ENCODE results near the gene TLK2.
"Not testable (repeated sequence)": the region's sequence is repeated elsewhere in the genome, so short reads cannot be mapped to it uniquely, and the experiment has no call there.

Gene TLK2

DNA sequence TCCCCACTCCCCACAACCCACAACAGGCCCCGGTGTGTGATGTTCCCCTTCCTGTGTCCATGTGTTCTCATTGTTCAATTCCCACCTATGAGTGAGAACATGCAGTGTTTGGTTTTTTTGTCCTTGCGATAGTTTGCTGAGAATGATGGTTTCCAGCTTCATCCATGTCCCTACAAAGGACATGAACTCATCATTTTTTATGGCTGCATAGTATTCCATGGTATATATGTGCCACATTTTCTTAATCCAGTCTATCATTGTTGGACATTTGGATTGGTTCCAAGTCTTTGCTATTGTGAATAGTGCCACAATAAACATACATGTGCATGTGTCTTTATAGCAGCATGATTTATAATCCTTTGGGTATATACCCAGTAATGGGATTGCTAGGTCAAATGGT, 82.3 kb downstream of the TLK2 start:
- not testable (repeated sequence) for DNase-seq (ENCODE audit: low read depth)

DNA sequence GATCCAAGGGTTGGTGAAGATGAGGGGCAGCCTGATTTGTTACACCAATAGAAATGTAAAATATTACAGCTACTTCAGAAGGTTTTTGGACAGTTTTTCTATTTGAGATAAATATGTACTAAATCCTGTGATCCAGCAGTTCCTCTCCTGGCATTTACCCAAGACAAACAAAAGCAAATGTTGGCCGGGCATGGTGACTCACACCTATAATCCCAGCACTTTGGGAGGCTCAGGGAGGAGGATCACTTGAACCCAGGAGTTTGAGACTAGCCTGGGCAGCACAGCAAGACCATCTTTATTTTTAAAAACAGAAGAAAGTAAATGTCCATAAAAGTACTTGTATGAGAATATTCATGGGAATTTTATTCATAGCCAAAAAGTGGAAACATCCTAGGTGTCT, 84.0 kb downstream of the TLK2 start:
- no peak for DNase-seq (ENCODE audit: low read depth)

DNA sequence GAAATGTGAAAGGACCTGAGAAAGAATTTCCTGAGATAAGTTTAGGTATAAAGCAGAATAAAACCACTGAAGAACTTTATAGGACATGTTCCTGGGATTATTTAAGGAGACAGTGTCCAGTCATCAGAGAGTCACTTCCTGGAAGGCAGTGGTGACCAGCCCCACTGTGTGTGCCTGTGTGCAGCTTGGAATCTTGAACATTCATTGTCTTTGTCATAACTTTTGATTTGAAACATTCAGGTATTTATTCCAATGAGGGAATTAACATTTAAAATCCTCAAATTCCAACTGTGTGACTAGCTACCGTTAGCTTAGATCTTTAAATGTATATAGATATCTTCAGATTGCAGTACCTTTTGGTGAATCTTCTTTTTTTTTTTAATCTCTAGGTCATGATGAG, 87.2 kb downstream of the TLK2 start:
- no peak for DNase-seq (ENCODE audit: low read depth)

DNA sequence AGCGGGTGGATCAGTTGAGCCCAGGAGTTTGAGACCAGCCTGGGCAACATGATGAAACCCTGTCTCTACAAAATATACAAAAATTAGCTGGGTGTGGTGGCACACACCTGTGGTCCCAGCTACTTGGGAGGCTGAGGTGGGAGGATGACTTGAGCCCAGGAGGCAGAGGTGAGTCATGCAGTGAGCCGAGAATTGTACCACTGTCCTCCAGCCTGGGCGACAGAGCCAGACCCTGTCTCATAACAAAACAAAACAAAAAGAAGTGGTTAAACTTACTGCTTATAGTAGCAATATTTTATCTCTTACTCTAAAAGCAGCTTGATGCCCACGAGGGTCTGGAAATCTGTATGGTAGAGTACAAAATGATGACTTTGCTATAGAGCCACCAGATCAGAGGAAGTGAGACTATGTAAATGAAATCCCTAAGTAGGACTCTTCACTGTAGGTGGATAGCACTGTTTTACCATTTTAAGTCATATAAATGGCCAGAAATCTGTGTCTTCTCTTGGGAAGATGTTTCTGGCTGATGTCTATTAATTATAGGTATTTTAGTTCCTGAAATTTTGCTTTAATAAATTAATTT, 88.5 kb downstream of the TLK2 start:
- no peak for DNase-seq (ENCODE audit: low read depth)

DNA sequence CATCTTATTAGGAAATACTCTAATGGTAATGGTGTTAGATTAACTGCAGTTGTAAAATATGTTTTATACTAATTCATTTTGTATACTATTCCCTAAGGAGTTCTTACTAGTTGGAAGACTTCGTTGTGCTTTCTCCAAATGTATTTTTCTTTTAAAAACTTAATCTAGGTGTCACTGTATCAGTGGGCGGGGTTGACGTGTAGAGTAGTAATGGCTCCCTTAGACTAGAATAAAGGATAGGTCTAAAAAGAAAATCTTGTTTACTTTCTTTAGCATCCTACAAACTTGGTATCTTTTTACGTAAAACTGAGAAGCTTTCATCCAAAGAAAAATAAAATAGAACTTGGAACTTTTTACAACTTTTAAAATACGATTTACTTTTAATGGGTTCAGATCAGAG, 93.9 kb downstream of the TLK2 start:
- DNase-seq (ENCODE audit: low read depth): no peak

DNA sequence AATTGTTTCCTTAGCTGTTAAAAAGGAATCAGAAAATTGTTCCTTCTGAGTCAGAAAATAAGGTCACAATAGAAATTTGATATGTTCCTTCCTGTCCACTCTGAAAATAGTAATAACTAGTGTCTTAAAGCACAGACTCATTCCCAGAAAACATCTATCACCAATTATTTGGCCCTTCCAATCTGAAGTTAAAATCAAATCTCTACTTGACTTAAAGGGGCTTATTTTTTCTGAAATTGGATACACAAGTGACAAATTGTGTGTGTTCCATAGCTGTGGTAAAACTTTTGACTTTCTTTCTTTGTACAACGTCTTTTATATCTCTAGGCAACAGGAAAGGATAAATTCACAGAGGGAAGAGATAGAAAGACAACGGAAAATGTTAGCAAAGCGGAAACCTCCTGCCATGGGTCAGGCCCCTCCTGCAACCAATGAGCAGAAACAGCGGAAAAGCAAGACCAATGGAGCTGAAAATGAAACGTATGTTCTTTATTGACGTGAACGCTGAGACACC, 94.3 kb downstream of the TLK2 start:
- DNase-seq (ENCODE audit: low read depth): no peak

DNA sequence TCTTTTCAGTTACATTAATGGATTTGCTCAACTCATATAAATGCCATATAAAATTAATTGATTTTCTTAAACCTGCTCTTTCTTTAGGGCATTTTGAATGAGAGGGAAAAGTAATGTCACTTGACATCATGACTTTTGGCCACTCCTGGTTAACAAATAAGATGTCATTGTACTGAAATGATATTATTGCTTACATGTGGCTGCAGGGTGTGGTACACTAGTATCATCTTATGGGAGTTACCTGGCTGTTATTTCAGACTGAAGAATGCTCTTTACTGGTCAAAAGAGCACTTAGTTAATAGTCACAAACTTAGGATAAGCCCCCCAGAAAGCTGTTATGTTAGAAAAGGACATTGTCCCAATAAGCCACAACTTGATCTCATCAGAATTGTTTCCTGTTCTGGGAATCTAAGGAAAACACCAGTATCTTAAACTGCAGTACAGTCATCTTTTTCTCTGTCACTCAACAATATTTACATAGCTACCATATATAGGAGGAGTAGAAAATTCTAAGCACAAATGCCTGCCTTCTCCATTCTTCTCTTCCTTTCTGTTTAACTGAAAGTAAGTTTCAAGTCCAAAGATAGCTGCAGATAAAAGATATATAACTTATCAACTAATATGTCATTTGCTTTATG, 95.0 kb downstream of the TLK2 start:
- DNase-seq (ENCODE audit: low read depth): no peak

DNA sequence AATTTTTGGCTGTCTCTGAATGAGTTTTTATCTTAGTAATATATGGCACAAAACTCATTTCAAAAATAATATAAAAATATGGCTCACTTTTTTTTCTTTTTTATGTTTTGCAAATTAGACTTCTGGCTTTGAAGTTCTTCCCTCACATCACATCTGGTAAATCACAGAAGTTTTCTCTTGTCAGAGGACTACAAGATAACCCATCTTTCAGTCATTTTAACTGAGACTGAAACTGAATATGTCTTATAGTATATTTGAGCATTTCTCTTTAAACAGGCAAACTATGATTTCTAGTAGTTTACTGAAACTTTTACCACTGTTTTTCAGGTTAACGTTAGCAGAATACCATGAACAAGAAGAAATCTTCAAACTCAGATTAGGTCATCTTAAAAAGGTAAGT, 97.8 kb downstream of the TLK2 start:
- no peak for DNase-seq (ENCODE audit: low read depth)

DNA sequence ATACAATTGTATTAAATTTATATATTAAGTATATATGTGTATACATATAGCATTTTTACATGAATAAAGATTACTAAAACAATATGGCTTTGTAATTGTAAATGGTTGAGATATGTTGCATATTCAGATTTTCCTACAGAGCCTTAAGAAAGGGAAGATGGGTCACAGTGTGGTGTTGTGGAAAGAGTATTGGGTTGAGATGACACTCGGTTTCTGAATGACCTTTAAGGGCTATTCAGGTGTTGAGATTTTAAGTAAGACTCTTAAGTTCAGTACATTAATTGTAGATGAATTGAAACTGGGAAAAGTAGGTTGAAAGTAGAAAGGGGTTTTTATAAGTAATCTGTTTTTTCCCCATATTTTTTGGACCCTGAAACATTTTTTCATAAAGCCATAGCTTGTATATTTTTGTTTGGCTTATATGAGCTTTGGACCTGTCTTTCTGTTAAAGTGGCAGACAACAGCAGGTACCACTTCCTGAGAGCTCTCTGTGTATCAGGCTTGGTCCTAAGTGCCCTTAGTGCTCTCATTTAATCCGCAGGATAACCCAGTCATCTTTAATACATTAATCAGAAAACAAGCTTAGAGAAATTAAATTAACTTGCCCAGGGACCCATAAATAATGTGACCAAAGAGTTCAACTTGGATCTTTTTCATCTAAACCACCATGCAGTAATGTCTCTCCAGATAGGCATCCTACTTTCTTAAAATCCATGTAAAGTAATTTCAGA, 100.3 kb downstream of the TLK2 start:
- no peak for DNase-seq (ENCODE audit: low read depth)

DNA sequence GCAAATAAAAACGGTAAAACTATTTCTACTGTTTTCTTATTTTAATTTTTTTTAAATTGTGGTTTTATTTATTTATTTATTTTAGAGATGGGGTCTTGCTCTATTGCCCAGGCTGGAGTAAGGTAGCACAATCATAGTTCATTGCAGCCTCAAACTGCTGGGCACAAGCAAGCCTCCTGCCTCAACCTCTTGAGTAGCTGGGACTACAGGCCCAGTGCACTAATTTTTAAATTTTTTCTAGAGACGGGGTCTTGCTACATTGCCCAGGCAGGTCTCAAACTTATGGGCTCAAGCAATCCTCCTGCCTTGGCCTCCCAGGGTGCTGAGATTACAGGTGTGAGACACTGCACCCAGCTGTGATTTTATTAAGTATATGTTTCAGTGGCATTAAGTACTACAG, 102.3 kb downstream of the TLK2 start:
- DNase-seq (ENCODE audit: low read depth): no peak

DNA sequence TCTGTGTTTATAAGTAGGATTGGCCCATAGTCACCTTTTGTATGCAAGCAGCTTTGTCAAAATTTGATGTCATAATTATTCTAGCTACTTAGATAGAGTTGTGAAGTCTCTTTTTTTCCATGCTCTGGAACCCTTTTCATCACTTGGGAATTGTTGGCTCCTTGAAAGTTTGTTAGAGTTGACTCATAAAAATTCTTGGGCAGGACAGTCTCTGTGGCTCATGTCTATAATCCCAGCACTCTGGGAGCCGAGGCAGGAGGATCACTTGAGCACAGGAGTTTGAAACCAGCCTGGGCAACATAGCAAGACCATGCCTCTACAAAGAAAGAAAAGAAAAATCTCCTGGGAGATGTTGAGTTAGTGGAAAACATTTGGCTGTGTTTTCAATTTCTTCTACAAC, 103.1 kb downstream of the TLK2 start:
- DNase-seq (ENCODE audit: low read depth): no peak

DNA sequence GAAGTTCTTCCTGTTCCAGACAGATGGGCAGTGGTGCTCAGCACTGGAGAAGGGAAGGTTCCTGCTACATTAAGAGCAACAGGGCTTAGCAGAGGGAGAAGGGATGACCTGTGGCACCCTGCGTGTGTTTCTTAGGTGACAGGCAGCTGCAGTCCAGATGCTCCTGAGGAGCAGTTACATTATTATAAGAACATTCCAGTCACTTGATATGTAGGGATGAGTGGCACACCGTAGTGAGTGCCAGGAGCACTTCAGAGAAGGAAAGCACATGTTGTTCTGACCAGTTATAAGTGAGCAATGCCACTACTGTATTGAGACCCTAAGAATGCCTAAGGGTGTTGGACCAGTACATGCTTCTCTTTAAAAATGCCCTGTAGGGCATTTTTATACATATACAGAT, 108.9 kb downstream of the TLK2 start:
- DNase-seq (ENCODE audit: low read depth): no peak

DNA sequence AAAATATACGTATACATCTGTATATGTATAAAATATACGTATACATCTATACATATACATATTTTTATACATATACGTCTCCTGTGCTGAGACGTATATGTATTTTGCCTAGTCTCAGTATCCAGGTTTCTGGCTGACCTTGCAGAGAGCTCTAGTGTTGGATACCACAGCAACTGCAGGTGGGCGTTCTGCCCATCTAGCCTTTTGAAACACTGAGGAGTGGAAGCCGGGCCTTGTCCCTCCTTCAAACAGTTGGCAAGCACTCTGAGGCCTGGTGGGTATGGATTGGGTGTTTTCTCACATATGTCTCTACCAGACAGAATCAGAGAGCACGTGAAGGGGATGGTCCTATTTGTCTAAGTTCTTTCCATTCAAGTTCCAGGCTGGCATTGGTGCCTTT, 109.5 kb downstream of the TLK2 start:
- no peak for DNase-seq (ENCODE audit: low read depth)

DNA sequence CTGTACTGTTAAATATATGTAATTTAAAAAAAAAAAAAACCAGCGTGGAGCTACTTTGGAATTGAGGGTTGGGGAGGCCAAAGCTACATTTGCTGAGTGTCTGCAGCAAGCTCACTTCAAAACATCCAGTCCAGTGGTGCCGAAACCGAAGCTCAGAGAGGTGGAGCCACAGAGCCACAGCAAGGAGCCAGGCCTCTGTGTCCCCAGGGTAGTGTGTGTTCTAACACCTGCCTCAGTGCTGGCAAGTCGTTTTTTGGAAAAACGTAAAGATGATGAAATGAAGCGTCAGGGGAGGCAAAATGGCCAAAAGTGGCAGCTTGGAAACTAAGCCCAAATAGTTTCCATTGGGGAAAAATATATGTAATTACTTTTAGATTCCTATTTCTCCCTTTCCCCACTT, 112.7 kb downstream of the TLK2 start:
- no peak for DNase-seq (ENCODE audit: low read depth)

DNA sequence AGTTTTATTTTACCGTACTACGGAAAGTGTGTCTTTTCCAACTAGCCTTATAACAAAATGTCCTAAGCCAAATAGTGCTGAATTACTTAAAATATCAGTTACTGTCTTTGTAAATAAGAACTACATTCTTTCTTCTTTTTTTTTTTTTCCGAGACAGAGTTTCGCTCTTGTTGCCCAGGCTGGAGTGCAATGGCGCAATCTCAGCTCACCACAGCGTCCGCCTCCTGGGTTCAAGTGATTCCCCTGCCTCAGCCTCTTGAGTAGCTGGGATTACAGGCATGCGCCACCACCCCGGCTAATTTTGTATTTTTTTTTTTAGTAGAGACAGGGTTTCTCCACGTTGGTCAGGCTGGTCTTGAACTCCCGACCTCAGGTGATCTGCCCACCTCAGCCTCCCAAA, 113.2 kb downstream of the TLK2 start:
- not testable (repeated sequence) for DNase-seq (ENCODE audit: low read depth)

DNA sequence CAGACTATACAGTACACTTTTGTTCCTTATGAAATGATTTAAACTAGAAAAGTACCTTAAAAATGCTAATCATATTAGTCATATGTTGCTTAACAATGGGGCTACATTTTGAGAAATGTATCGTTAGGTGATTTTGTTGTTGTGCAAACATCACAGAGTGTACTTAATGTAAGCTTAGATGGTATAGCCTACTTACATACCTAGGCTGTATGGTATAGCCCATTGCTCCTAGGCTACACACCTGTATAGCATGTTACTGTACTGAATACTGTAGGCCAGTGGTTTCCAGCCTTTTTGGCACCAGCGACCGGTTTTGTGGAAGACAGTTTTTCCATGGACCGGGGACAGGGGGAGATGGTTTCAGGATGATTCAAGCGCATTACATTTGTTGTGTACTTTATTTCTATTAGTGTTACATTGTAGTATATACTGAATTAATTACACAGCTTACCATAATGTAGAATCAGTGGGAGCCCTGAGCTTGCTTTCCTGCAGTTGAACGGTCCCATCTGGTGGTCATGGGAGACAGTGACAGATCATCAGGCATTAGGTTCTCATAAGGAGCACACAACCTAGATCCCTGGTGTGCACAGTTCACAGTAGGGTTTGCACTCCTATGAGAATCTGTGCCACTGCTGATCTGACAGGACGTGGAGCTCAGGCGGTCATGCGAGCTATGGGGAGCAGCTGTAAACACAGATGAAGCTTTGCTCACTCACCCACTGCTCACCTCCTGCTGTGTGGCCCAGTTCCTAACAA, 113.9 kb downstream of the TLK2 start:
- no peak for DNase-seq (ENCODE audit: low read depth)

DNA sequence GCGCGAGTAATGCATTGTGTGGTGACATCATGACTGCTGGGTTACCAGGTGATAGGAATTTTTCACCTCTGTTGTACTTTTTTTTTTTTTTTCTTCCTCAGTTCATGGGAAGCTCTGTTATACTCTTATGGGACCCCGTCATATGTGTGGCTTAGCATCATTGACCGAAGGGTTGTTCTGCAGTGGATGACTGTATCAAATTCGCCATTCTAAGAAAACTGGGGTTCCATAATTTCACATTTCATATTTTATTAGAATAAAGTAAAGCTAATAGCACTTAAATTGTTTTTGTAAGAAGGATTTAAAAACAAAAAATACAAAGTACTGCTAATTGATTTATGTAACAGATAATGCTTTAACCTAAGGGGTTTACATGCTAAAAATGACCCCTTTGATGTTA, 116.9 kb downstream of the TLK2 start:
- DNase-seq (ENCODE audit: low read depth): no peak

DNA sequence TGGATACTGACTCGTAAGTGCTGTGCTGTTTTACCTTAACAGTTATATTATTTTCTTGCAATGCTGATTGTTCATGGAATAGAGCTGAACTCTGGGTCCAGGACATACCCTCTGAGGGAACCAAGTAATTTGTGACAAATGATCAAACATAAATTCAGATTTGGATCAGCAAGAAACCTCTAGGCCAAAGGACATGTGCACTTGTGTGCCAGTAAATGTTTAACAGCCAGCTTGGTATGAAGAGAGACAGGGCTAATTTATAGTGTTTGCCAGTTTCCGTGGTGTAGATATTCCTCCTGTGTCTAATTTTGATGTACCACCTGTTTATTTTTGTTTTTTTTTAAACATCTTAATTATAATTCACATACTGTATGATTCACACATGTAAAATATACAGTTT, 118.0 kb downstream of the TLK2 start:
- no peak for DNase-seq (ENCODE audit: low read depth)

DNA sequence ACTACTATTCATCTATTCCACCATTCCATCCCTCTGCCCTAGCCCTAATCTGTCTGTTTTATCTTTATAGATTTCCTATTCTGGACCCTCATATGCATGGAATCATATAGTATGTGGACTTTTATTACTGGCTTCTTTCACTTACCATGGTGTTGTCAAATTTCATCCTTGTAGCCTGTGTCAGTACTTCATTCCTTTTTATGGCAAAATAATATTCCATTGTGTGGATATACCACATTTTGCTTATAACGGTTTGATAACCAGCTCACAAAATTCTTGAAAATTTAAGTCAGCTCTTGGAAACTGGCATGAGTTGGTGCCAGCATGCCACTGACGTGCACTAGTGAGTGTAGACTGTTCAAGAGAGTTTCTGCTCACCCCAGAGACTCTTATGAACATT, 118.5 kb downstream of the TLK2 start:
- DNase-seq (ENCODE audit: low read depth): no peak

DNA sequence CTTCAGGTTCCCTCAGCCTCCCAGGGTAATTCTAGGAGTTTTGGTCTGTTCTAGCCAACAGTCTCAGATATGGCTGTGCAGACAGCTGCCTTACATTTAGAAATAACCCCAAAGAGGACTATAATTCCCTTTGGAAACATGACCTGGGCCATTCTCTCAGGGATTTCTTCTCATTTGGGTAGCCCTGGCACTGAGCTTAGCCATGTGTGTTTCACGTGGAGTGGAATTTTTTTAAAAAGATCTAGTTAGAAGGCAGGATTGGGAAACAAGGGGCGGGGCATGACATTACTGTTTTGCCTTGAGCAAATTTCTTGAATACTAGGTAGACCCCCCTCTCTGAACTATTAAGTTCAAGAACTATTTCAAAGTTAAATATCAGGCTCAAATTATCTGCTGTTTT, 119.3 kb downstream of the TLK2 start:
- no peak for DNase-seq (ENCODE audit: low read depth)

DNA sequence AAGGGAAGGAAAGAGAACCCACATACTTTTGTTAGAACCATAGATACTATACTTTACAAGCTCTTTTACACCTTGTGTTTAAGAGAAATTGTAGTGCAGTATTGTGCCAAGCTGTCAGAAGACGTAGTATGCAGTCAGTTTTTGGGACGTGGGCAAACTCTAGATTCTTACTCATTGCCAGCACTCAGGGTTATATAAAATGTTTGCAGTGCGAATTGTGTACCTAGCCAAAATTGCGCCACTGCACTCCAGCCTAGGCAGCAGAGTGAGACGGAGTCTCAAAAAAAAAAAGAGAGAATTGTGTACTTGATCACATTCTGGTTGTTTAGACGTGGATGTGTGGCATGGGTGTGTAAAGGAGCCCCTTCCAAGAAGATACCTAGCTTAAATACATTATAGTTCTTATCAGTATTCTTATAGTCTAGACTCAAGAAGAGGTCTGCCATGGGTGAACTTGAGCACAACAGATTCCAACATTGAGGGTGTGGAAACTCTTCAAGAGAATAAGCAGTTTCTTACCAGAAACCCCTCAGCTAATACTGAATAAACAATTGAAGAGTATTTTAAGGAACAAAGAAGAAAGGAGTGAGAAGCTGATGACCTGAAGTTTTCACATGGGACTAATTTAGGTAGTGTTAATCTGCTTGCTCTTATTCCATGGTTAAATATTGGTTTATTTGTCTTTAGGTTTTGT, 121.5 kb downstream of the TLK2 start:
- no peak for DNase-seq (ENCODE audit: low read depth)

DNA sequence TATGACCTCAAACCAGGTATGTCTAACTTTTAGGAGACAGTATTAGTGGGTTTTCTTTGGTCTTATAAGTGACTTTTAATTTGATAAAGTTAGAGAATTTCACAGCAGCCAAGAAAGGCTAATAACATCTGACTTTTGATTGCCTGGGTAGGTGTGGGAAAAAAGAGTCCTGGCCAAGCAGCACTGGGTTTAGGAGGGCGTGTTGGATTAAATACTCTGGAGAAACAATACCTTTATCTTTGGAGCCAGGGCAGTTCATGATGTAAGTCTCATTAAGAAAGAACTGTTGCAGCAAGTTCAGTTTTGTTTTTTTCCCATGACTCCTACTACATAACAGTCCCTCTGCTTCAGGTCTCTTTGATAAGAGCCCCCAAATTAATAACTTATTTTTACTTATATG, 122.2 kb downstream of the TLK2 start:
- DNase-seq (ENCODE audit: low read depth): no peak

Data from T follicular helper cell (primary cell).